H1 (cell line): ENCODE results near the gene BCAS3.

Experiments used
- EZH2 ChIP-seq: fragments of 200-600 bp; sonication (generic); IDR thresholded peaks from 2 replicates; pipeline ENCODE4 v1.7.1; 2012; ENCODE audit warnings: low read depth, mild to moderate bottlenecking, moderate library complexity, low read length, inconsistent platforms; ENCODE audit not compliant: severe bottlenecking
- POLR2A ChIP-seq, 2 experiments: IDR thresholded peaks; 1 replicate in 1 of 2; 2 replicates in 1 of 2; pipeline ENCODE4 v1.6.1; 2011; ENCODE audit warnings: low read depth in 2 of 2, low read length in 2 of 2, mild to moderate bottlenecking in 2 of 2; ENCODE audit errors: control extremely low read depth in 1 of 2
- POLR2AphosphoS5 ChIP-seq: IDR thresholded peaks from 2 replicates; pipeline ENCODE4 v1.6.1; 2011; ENCODE audit warnings: low read depth, low read length
- RBBP5 ChIP-seq: IDR thresholded peaks from 2 replicates; pipeline ENCODE4 v1.7.1; 2012; ENCODE audit warnings: low read depth, mild to moderate bottlenecking, inconsistent platforms, low read length, moderate library complexity, borderline replicate concordance
- TCF12 ChIP-seq: IDR thresholded peaks from 2 replicates; pipeline ENCODE4 v1.6.1; 2011; ENCODE audit warnings: low read depth, mild to moderate bottlenecking, low read length
- TF ChIP-seq, protein P1 (sequence below), 3 experiments: IDR thresholded peaks; 1 replicate in 2 of 3; 2 replicates in 1 of 3; pipeline versions ENCODE4 v1.5.1 to v1.6.1; 2011; ENCODE audit warnings: low read length in 3 of 3, mild to moderate bottlenecking in 3 of 3, inconsistent platforms in 2 of 3, low read depth in 1 of 3, moderate library complexity in 1 of 3; ENCODE audit not compliant: insufficient read depth in 1 of 3; ENCODE audit errors: control extremely low read depth in 1 of 3

- no peak for TF ChIP-seq POLR2A (IDR thresholded peaks at IDR 0.05; ENCODE audit: control extremely low read depth in 1 of 2, low read depth in 2 of 2, low read length in 2 of 2)
- no peak for TF ChIP-seq RBBP5
- TF ChIP-seq POLR2AphosphoS5 = no peak
- TF ChIP-seq, protein P1, sequence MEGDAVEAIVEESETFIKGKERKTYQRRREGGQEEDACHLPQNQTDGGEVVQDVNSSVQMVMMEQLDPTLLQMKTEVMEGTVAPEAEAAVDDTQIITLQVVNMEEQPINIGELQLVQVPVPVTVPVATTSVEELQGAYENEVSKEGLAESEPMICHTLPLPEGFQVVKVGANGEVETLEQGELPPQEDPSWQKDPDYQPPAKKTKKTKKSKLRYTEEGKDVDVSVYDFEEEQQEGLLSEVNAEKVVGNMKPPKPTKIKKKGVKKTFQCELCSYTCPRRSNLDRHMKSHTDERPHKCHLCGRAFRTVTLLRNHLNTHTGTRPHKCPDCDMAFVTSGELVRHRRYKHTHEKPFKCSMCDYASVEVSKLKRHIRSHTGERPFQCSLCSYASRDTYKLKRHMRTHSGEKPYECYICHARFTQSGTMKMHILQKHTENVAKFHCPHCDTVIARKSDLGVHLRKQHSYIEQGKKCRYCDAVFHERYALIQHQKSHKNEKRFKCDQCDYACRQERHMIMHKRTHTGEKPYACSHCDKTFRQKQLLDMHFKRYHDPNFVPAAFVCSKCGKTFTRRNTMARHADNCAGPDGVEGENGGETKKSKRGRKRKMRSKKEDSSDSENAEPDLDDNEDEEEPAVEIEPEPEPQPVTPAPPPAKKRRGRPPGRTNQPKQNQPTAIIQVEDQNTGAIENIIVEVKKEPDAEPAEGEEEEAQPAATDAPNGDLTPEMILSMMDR (IDR thresholded peaks at IDR 0.05; ENCODE audit: control extremely low read depth in 1 of 3, insufficient read depth in 1 of 3, low read depth in 1 of 3, low read length in 3 of 3) = no peak
- TF ChIP-seq TCF12 = no peak
- TF ChIP-seq EZH2 = no peak
Observed at GRCh38 chr17:61117983-61118382, 440.3 kb downstream of the BCAS3 start.
